DLD1 (cell line): ENCODE results near the gene PRKAG1.

Experiments used
- in situ Hi-C: cut with HindIII; loops from 2 replicates; pipeline ENCODE4 v1.10.0; 2017; ENCODE audit warnings: low sequenced_read_pairs

PRKAG1 gene

GRCh38 chr12:49050507-49051372 lies 32.2 kb upstream of the PRKAG1 start:
- in situ Hi-C loops: no loop called here

GRCh38 chr12:49049566-49050224 lies 31.1 kb upstream of the PRKAG1 start:
- in situ Hi-C loops: no loop called here

GRCh38 chr12:49048953-49049352 lies 30.4 kb upstream of the PRKAG1 start:
- in situ Hi-C loops: no loop called here

GRCh38 chr12:49046129-49046895 lies 27.7 kb upstream of the PRKAG1 start:
- in situ Hi-C loops: no loop called here

- in situ Hi-C loops: no loop called here
Observed at GRCh38 chr12:49044660-49045059, 26.1 kb upstream of the PRKAG1 start.

- in situ Hi-C loops: no loop called here
Observed at GRCh38 chr12:49043856-49044258, 25.3 kb upstream of the PRKAG1 start.

- in situ Hi-C loops: no loop called here
Observed at GRCh38 chr12:49043241-49043640, 24.7 kb upstream of the PRKAG1 start.

- in situ Hi-C loops: no loop called here
Observed at GRCh38 chr12:49041881-49042484, 23.4 kb upstream of the PRKAG1 start.

GRCh38 chr12:49041036-49041880 lies 22.7 kb upstream of the PRKAG1 start:
- in situ Hi-C loops: no loop called here

- in situ Hi-C loops: no loop called here
Observed at GRCh38 chr12:49040364-49040855, 21.8 kb upstream of the PRKAG1 start.

- in situ Hi-C loops: no loop called here
Observed at GRCh38 chr12:49039421-49040363, 21.1 kb upstream of the PRKAG1 start.

GRCh38 chr12:49038291-49038955 lies 19.8 kb upstream of the PRKAG1 start:
- in situ Hi-C loops: no loop called here

GRCh38 chr12:49037947-49038237 lies 19.3 kb upstream of the PRKAG1 start:
- in situ Hi-C loops: no loop called here

GRCh38 chr12:49037111-49037946 lies 18.8 kb upstream of the PRKAG1 start:
- in situ Hi-C loops: no loop called here

GRCh38 chr12:49036029-49036428 lies 17.5 kb upstream of the PRKAG1 start:
- in situ Hi-C loops: no loop called here

GRCh38 chr12:49034286-49034622 lies 15.7 kb upstream of the PRKAG1 start:
- in situ Hi-C loops: no loop called here

GRCh38 chr12:49033611-49034285 lies 15.2 kb upstream of the PRKAG1 start:
- in situ Hi-C loops: no loop called here
